ENCODE results near the gene DUSP23. TPM values are rescaled to one million over a fixed set of nuclear protein-coding genes. Genes with fewer than 3 reads are reported as not detected.

The DUSP23 gene
- polyA plus RNA-seq, 3 donors = 37.3 to 136 (median 97.8) TPM

DNA sequence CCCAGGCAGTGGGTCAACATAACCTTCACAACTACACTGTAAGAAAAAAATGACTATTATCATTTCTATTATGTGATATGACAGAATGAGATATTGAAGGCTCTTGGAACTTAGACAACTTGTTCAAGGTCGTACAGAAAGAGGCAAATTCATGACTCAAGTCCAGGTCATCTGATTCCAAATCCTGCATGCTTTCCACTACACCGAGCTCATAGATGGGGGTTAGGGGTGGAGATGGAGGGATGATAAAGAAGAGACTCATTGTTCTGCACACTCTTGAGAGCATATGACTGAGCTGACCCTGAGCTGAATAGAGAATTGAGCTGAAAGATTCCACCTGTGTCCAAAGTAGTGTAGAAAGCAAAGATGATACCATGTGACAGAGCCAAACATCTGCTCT, 24.2 kb downstream of the DUSP23 start:
- H3K4me3 ChIP-seq (replicated peaks in 1 of 3; ENCODE audit: low read depth in 2 of 3, low read length in 3 of 3) = no peak overlapping the region
- no peaks in the 10 kb centered on the region for H3K36me3 Mint-ChIP-seq
- H3K9me3 Mint-ChIP-seq = peaks cover 0 to 2% (median 0%) of the 10 kb centered on the region in 7 donors
- H3K4me3 Mint-ChIP-seq = no peak overlapping the region
- no peaks in the 10 kb centered on the region for H3K27me3 ChIP-seq (ENCODE audit: control insufficient read depth in 2 of 2, insufficient read depth in 2 of 2, low read length in 2 of 2)
- no CpG with 5 or more reads among the region's 2 CpGs for WGBS (ENCODE audit: insufficient coverage)
- no peak overlapping the region for H3K4me2 ChIP-seq (replicated peaks; ENCODE audit: extremely low read depth, low read length, poor library complexity, severe bottlenecking)
- no peak overlapping the region for H3K27ac ChIP-seq (ENCODE audit: low read depth in 1 of 2, low read length in 2 of 2)
- peaks cover 27 to 37% of the 10 kb centered on the region in 2 donors for H3K4me1 ChIP-seq (ENCODE audit: control insufficient read depth in 1 of 2, insufficient read depth in 2 of 2, low read length in 2 of 2)
- DNase-seq = no peak
- H3K4me1 Mint-ChIP-seq = peaks cover 35% of the 10 kb centered on the region
- no peak overlapping the region for H3K27ac Mint-ChIP-seq
- no peaks in the 10 kb centered on the region for H3K9me3 ChIP-seq (replicated peaks in 1 of 2; ENCODE audit: control insufficient read depth in 1 of 2, insufficient read depth in 1 of 2, low read length in 2 of 2)
- peaks cover 0 to 11% (median 2%) of the 10 kb centered on the region in 3 donors for H3K27me3 Mint-ChIP-seq (ENCODE audit: low read depth in 3 of 3)
- H2AFZ ChIP-seq (ENCODE audit: insufficient read depth, low read depth, low read length, poor library complexity, severe bottlenecking) = no peak overlapping the region
- H3K9ac ChIP-seq (ENCODE audit: insufficient read depth, low read length, poor library complexity, severe bottlenecking) = no peak overlapping the region
- intact Hi-C loops (cut with micrococcal nuclease) = loop anchor here in 1 of 2 donors (5.0 kb wide), 1 partner anchor 202 kb away; no protein-coding TSS in a partner anchor
- H3K36me3 ChIP-seq (replicated peaks in 1 of 2; ENCODE audit: control insufficient read depth in 1 of 2, insufficient read depth in 2 of 2, low read length in 2 of 2) = no peaks in the 10 kb centered on the region
- H4K20me1 ChIP-seq (ENCODE audit: insufficient read depth, low read length) = no peaks in the 10 kb centered on the region
- H3K79me2 ChIP-seq (ENCODE audit: insufficient read depth, low read length) = no peaks in the 10 kb centered on the region
- TF ChIP-seq, protein P1, sequence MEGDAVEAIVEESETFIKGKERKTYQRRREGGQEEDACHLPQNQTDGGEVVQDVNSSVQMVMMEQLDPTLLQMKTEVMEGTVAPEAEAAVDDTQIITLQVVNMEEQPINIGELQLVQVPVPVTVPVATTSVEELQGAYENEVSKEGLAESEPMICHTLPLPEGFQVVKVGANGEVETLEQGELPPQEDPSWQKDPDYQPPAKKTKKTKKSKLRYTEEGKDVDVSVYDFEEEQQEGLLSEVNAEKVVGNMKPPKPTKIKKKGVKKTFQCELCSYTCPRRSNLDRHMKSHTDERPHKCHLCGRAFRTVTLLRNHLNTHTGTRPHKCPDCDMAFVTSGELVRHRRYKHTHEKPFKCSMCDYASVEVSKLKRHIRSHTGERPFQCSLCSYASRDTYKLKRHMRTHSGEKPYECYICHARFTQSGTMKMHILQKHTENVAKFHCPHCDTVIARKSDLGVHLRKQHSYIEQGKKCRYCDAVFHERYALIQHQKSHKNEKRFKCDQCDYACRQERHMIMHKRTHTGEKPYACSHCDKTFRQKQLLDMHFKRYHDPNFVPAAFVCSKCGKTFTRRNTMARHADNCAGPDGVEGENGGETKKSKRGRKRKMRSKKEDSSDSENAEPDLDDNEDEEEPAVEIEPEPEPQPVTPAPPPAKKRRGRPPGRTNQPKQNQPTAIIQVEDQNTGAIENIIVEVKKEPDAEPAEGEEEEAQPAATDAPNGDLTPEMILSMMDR (IDR thresholded peaks at IDR 0.05) = no peak

DNA sequence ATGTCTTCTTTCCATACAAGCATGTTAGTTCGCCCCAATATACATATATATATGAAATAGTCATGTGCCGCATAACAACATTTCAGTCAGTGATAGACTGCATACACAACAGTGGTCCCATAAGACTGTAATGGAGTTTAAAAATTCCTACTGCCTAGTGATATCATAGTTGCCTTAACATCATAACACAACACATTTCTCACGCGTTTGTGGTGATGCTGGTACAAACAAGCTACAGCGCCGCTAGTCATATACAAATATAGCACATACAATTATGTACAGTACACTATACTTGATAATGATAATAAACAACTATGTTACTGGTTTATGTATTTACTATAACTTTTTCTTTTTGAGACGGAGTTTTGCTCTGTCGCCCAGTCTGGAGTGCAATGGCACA, 35.2 kb downstream of the DUSP23 start:
- no peaks in the 10 kb centered on the region for H3K36me3 Mint-ChIP-seq

More for the DNA sequence above, 35.2 kb downstream of the DUSP23 start:
- intact Hi-C loops (cut with micrococcal nuclease) = no loop called here
- no peak overlapping the region for H3K9ac ChIP-seq (ENCODE audit: insufficient read depth, low read length, poor library complexity, severe bottlenecking)
- H3K4me3 ChIP-seq (replicated peaks in 1 of 3; ENCODE audit: low read depth in 2 of 3, low read length in 3 of 3) = no peak overlapping the region
- TF ChIP-seq, protein P1 (IDR thresholded peaks at IDR 0.05) = no peak
- no peak overlapping the region for H3K4me3 Mint-ChIP-seq
- H3K79me2 ChIP-seq (ENCODE audit: insufficient read depth, low read length) = no peaks in the 10 kb centered on the region
- H3K9me3 ChIP-seq (replicated peaks in 1 of 2; ENCODE audit: control insufficient read depth in 1 of 2, insufficient read depth in 1 of 2, low read length in 2 of 2) = no peaks in the 10 kb centered on the region
- peaks cover 3 to 5% (median 4%) of the 10 kb centered on the region in 3 donors for H3K27me3 Mint-ChIP-seq (ENCODE audit: low read depth in 3 of 3)
- H3K36me3 ChIP-seq (replicated peaks in 1 of 2; ENCODE audit: control insufficient read depth in 1 of 2, insufficient read depth in 2 of 2, low read length in 2 of 2) = no peaks in the 10 kb centered on the region
- no peaks in the 10 kb centered on the region for H4K20me1 ChIP-seq (ENCODE audit: insufficient read depth, low read length)
- no peak overlapping the region for H2AFZ ChIP-seq (ENCODE audit: insufficient read depth, low read depth, low read length, poor library complexity, severe bottlenecking)
- no peaks in the 10 kb centered on the region for H3K4me1 ChIP-seq (ENCODE audit: control insufficient read depth in 1 of 2, insufficient read depth in 2 of 2, low read length in 2 of 2)
- no peak overlapping the region for H3K27ac Mint-ChIP-seq
- no peak for DNase-seq
- H3K27ac ChIP-seq (ENCODE audit: low read depth in 1 of 2, low read length in 2 of 2) = no peak overlapping the region
- H3K27me3 ChIP-seq (ENCODE audit: control insufficient read depth in 2 of 2, insufficient read depth in 2 of 2, low read length in 2 of 2) = no peaks in the 10 kb centered on the region
- H3K4me2 ChIP-seq (replicated peaks; ENCODE audit: extremely low read depth, low read length, poor library complexity, severe bottlenecking) = no peak overlapping the region
- H3K4me1 Mint-ChIP-seq = no peaks in the 10 kb centered on the region
- H3K9me3 Mint-ChIP-seq = no peaks in the 10 kb centered on the region
- WGBS (ENCODE audit: insufficient coverage) = 100% methylated on average over 2 of the region's 8 CpGs

All from CD14-positive monocyte (primary cell).